ENCODE results near the gene DTX4.
"Not testable (repeated sequence)": the region's sequence is repeated elsewhere in the genome, so short reads cannot be mapped to it uniquely, and the experiment has no call there.

Gene DTX4

GRCh38 chr11:59171508-59172322, at the start of gene DTX4:
Gene DTX4 (plus strand): TSS chr11:59172132. CDS start chr11:59172596, 464 bp downstream.
- H3K27me3 Mint-ChIP-seq (ENCODE audit: low read depth) = peaks cover under 1% of the 10 kb centered on the region
- H3K27ac Mint-ChIP-seq = peak within 1 kb of the TSS; percentile 71 to 96 (median 92)
- H3K9me3 Mint-ChIP-seq = no peaks in the 10 kb centered on the region
- H3K36me3 Mint-ChIP-seq (ENCODE audit: low read depth) = no peaks in the 10 kb centered on the region
- peak within 1 kb of the TSS; percentile 93 to 98 (median 96) for H3K4me3 Mint-ChIP-seq
- peaks cover 20% of the 10 kb centered on the region for H3K4me1 Mint-ChIP-seq
- peak; percentile 69 to 82 (median 74) for TF ChIP-seq CTCF (IDR thresholded peaks at IDR 0.05; ENCODE audit: unreplicated experiment in 3 of 3)

- H3K27me3 Mint-ChIP-seq (ENCODE audit: low read depth) = no peaks in the 10 kb centered on the region
Observed at GRCh38 chr11:59135648-59136461, 36.1 kb upstream of the DTX4 start.

GRCh38 chr11:59136551-59136950, 35.4 kb upstream of the DTX4 start:
- H3K4me3 Mint-ChIP-seq; H3K27me3 Mint-ChIP-seq (ENCODE audit: low read depth); H3K9me3 Mint-ChIP-seq; H3K4me1 Mint-ChIP-seq: not testable (repeated sequence)
- Mint-ChIP-seq H3K27ac (peak overlapping the region; percentile 55 to 89 (median 79)), H3K36me3 (ENCODE audit: low read depth) (peaks cover 15% of the 10 kb centered on the region)

More at GRCh38 chr11:59135648-59136461, 36.1 kb upstream of the DTX4 start:
- Mint-ChIP-seq H3K36me3 (ENCODE audit: low read depth) (peaks cover 19% of the 10 kb centered on the region), H3K4me1 (peaks cover 5% of the 10 kb centered on the region), H3K9me3 (peaks cover 13% of the 10 kb centered on the region), H3K4me3 (peak overlapping the region; percentile 67 to 77 (median 70)), H3K27ac (peak overlapping the region; percentile 55 to 89 (median 79))
- TF ChIP-seq CTCF (IDR thresholded peaks at IDR 0.05; ENCODE audit: unreplicated experiment in 3 of 3) = peak; percentile 97 to 99 (median 98)

- Mint-ChIP-seq H3K9me3 (peaks cover 7% of the 10 kb centered on the region), H3K27me3 (ENCODE audit: low read depth) (no peaks in the 10 kb centered on the region), H3K4me1 (peaks cover 9% of the 10 kb centered on the region), H3K27ac (peak overlapping the region in 1 of 3 experiments; percentile 89), H3K36me3 (ENCODE audit: low read depth) (peaks cover 13% of the 10 kb centered on the region), H3K4me3 (no peak overlapping the region)
- no peak for TF ChIP-seq CTCF (IDR thresholded peaks at IDR 0.05; ENCODE audit: unreplicated experiment in 3 of 3)
Observed at GRCh38 chr11:59137190-59137589, 34.7 kb upstream of the DTX4 start.

GRCh38 chr11:59138643-59139042, 33.3 kb upstream of the DTX4 start:
- no peak for TF ChIP-seq CTCF (IDR thresholded peaks at IDR 0.05; ENCODE audit: unreplicated experiment in 3 of 3)
- Mint-ChIP-seq H3K27me3 (ENCODE audit: low read depth) (peaks cover 9% of the 10 kb centered on the region), H3K4me1 (peaks cover 22% of the 10 kb centered on the region), H3K36me3 (ENCODE audit: low read depth) (no peaks in the 10 kb centered on the region), H3K9me3 (no peaks in the 10 kb centered on the region), H3K4me3 (no peak overlapping the region), H3K27ac (no peak overlapping the region)

GRCh38 chr11:59141191-59141590, 30.7 kb upstream of the DTX4 start:
- H3K4me1 Mint-ChIP-seq = peaks cover 35% of the 10 kb centered on the region
- H3K27me3 Mint-ChIP-seq (ENCODE audit: low read depth) = peaks cover 15% of the 10 kb centered on the region
- H3K36me3 Mint-ChIP-seq (ENCODE audit: low read depth) = no peaks in the 10 kb centered on the region
- no peaks in the 10 kb centered on the region for H3K9me3 Mint-ChIP-seq
- no peak for TF ChIP-seq CTCF (IDR thresholded peaks at IDR 0.05; ENCODE audit: unreplicated experiment in 3 of 3)
- peak overlapping the region; percentile 14 to 94 (median 93) for H3K4me3 Mint-ChIP-seq
- peak overlapping the region in 1 of 3 experiments; percentile 92 for H3K27ac Mint-ChIP-seq
